Measurements from ENCODE around the gene MYL4.

The MYL4 gene

DNA sequence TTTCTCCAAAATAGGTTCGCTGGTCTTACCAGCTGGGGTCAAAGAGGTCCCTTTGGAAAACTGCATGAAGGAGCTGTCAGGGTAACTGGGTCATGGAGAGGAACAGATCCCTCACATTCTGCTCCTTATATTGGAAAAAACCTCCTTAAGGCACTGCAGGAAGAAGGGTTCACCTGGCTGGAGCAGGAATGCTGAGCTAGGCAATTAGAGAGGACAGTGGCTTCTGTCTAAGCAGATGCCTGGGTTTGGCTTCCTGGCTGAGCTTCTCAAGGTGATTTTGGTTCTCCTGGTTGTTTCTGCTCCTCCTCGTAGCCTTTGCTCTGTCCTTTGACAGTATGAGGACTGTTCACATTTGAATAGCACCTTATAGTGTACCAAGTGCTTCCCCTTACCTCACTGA, 64.1 kb downstream of the MYL4 start:
- no peak for DNase-seq (ENCODE audit: low read depth)

Measured in activated T-helper 1 cell treated with Interleukin-2 at 50 U/mL for 16 hours (primary cell).